ENCODE measurements around the gene CDA. TPM values are rescaled to one million over a fixed set of nuclear protein-coding genes. Genes with fewer than 3 reads are reported as not detected.

CDA gene
- polyA plus RNA-seq, 1 of the 3 experiments (the other 2 are of a cell fraction) = 0.12 TPM

DNA sequence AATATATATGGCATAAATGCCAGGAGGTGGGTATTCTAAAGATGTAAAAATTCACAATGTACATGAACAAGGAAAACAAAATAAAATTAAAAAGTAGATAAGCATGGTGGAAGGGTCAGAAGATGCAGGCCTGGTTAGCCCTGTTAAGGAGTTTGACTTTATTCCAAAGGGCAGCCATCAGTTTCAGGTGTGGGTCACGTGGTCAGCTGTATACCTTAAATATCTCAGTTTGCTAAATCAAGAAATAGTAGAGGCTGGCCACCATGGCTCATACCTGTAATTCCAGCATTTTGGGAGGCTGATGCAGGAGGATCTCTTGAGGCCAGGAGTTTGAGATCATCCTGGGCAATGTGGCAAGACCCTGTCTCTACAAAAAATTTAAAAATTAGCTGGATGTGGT is 35.8 kb downstream of the CDA start (continued):
- TF ChIP-seq NFIC (IDR thresholded peaks at IDR 0.05; ENCODE audit: borderline replicate concordance) (no peak), JUND (IDR thresholded peaks at IDR 0.05) (no peak), FOXM1 (IDR thresholded peaks at IDR 0.05; ENCODE audit: low read depth) (no peak)

DNA sequence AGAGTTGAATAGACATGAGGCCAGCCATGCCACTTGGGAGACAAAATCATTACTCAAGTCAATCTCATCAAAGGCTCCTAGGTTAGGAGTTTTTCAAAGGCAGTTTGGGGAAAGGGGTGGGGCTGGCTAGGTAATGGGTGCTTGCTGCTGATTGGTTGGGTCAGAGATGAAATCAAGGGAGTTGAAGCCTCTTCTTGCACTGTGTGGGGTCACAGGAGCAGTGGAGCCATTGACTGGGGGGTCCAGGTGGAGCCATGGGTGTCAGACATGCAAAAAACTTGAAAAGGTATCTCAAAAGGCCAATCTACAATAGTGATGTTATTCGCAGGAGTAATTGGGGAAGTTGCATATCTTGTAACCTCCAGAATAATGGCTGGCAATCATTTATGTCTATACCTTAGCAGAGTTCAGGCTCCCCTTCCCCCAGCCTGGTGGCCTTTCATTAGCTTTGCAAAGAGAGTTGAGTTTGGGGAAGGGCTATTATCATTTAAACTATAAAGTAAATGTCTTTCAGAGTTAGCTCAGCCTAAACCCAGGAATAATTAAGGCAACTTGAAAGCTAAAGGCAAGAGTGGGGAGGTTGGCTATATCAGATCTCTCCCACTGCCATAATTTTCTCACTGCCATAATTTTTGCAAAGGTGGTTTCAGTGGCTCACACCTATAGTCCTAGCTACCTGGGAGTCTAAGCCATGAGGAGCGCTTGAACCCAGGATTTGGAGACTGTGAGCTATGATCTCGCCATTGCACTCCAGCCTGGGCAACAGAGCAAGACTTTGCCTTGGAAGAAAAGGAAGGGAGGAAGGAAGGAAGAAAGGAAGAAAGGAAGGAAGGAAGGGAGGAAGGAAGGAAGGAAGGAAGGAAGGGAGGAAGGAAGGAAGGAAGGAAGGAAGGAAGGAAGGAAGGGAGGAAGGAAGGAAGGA is 36.5 kb downstream of the CDA start:
- no peaks in the 10 kb centered on the region for H3K79me2 ChIP-seq (ENCODE audit: insufficient read depth)
- ChIA-PET CTCF (interaction anchor here (2.5 kb wide), 1 partner anchor 8 kb away, joined by 12 read pairs; the partner anchor contains the start of gene PINK1), POLR2A (no interaction called here)
- TF ChIP-seq, protein P1, sequence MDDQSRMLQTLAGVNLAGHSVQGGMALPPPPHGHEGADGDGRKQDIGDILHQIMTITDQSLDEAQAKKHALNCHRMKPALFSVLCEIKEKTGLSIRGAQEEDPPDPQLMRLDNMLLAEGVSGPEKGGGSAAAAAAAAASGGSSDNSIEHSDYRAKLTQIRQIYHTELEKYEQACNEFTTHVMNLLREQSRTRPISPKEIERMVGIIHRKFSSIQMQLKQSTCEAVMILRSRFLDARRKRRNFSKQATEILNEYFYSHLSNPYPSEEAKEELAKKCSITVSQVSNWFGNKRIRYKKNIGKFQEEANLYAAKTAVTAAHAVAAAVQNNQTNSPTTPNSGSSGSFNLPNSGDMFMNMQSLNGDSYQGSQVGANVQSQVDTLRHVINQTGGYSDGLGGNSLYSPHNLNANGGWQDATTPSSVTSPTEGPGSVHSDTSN (IDR thresholded peaks at IDR 0.05) = no peak
- TF ChIP-seq USF2 (IDR thresholded peaks at IDR 0.05; ENCODE audit: borderline replicate concordance, low read depth, low read length) = no peak
- TF ChIP-seq USF1 (IDR thresholded peaks at IDR 0.05; ENCODE audit: borderline replicate concordance, low read depth) = no peak
- no peak for TF ChIP-seq FOXJ3 (CRISPR knock-in tag; IDR thresholded peaks at IDR 0.05)
- no peak for TF ChIP-seq POLR2AphosphoS5 (IDR thresholded peaks at IDR 0.05; ENCODE audit: low read depth, low read length)
- TF ChIP-seq, protein P2, sequence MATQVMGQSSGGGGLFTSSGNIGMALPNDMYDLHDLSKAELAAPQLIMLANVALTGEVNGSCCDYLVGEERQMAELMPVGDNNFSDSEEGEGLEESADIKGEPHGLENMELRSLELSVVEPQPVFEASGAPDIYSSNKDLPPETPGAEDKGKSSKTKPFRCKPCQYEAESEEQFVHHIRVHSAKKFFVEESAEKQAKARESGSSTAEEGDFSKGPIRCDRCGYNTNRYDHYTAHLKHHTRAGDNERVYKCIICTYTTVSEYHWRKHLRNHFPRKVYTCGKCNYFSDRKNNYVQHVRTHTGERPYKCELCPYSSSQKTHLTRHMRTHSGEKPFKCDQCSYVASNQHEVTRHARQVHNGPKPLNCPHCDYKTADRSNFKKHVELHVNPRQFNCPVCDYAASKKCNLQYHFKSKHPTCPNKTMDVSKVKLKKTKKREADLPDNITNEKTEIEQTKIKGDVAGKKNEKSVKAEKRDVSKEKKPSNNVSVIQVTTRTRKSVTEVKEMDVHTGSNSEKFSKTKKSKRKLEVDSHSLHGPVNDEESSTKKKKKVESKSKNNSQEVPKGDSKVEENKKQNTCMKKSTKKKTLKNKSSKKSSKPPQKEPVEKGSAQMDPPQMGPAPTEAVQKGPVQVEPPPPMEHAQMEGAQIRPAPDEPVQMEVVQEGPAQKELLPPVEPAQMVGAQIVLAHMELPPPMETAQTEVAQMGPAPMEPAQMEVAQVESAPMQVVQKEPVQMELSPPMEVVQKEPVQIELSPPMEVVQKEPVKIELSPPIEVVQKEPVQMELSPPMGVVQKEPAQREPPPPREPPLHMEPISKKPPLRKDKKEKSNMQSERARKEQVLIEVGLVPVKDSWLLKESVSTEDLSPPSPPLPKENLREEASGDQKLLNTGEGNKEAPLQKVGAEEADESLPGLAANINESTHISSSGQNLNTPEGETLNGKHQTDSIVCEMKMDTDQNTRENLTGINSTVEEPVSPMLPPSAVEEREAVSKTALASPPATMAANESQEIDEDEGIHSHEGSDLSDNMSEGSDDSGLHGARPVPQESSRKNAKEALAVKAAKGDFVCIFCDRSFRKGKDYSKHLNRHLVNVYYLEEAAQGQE (IDR thresholded peaks at IDR 0.05; ENCODE audit: low read depth, low read length) = no peak
- TF ChIP-seq EP300 (IDR thresholded peaks at IDR 0.05; ENCODE audit: borderline replicate concordance in 1 of 2, low read depth in 1 of 2, low read length in 1 of 2) = no peak
- no peak for TF ChIP-seq CHD2 (IDR thresholded peaks at IDR 0.05; ENCODE audit: low read length, partially characterized antibody)
- TF ChIP-seq NFIC (IDR thresholded peaks at IDR 0.05; ENCODE audit: borderline replicate concordance) = no peak
- TF ChIP-seq FOSL2 (IDR thresholded peaks at IDR 0.05; ENCODE audit: borderline replicate concordance, low read depth) = no peak
- no peak for TF ChIP-seq SIN3A (IDR thresholded peaks at IDR 0.05; ENCODE audit: borderline replicate concordance, low read depth, low read length)
- TF ChIP-seq RCOR1 (IDR thresholded peaks at IDR 0.05; ENCODE audit: low read length) = no peak
- TF ChIP-seq TEAD4 (IDR thresholded peaks at IDR 0.05; ENCODE audit: borderline replicate concordance, insufficient read depth) = no peak
- TF ChIP-seq GATA2 (CRISPR knock-in tag; IDR thresholded peaks at IDR 0.05) = no peak
- no peak for TF ChIP-seq NRF1 (IDR thresholded peaks at IDR 0.05; ENCODE audit: low read depth, low read length)
- no peak for TF ChIP-seq MXI1 (IDR thresholded peaks at IDR 0.05; ENCODE audit: low read depth, low read length)
- no peak for TF ChIP-seq SMC3 (IDR thresholded peaks at IDR 0.05; ENCODE audit: low read depth, low read length)
- no peak overlapping the region for H3K9ac ChIP-seq
- H3K4me1 ChIP-seq (ENCODE audit: control insufficient read depth in 1 of 2, insufficient read depth in 2 of 2, low read depth in 1 of 2, low read length in 1 of 2) = no peaks in the 10 kb centered on the region; a peak in 1 of 4 replicates
- no peak overlapping the region for H2AFZ ChIP-seq (ENCODE audit: low read depth)
- H3F3A ChIP-seq (replicated peaks; ENCODE audit: insufficient read depth) = no peaks in the 10 kb centered on the region
- H4K20me1 ChIP-seq (ENCODE audit: insufficient read depth) = no peaks in the 10 kb centered on the region
- H3K27ac ChIP-seq (ENCODE audit: low read depth in 2 of 2, low read length in 1 of 2) = no peak overlapping the region
- no peaks in the 10 kb centered on the region for H3K27me3 ChIP-seq (ENCODE audit: insufficient read depth)
- no peaks in the 10 kb centered on the region for H3K9me3 ChIP-seq
- no peak for DNase-seq
- no peaks in the 10 kb centered on the region for H3K9me2 ChIP-seq
- no peak overlapping the region for H3K4me3 ChIP-seq (ENCODE audit: low read depth in 2 of 2, low read length in 1 of 2)
- H3K36me3 ChIP-seq (replicated peaks in 1 of 2; ENCODE audit: control insufficient read depth in 1 of 2, insufficient read depth in 2 of 2, low read length in 1 of 2) = no peaks in the 10 kb centered on the region
- no peak overlapping the region for H3K4me2 ChIP-seq
- 76% methylated on average over 3 of the region's 3 CpGs for WGBS (ENCODE audit: low lambda C conversion rate)
